Esophagus squamous epithelium (tissue), 5 donors: ENCODE results near the gene KPNA3. TPM values are rescaled to one million over a fixed set of nuclear protein-coding genes. Genes with fewer than 3 reads are reported as not detected.

Experiments
- DNase-seq: peaks from one replicate; lab custom pipeline; 2025; lab: John Stamatoyannopoulos, UW
- H3K27ac ChIP-seq, 4 donors: fragments of 200-600 bp; sonication (generic); one replicate each; pipeline ENCODE4 v1.5.1; 2016 to 2019; ENCODE audit warnings: mild to moderate bottlenecking in 1 of 4
- H3K27me3 ChIP-seq, 4 donors: fragments of 200-600 bp; sonication (generic); 1 replicate in 3 of 4; 2 replicates in 1 of 4; pipeline versions ENCODE4 v1.5.1 to v1.6.0; 2017 to 2021; ENCODE audit warnings: antibody characterized with exemption in 1 of 4
- H3K36me3 ChIP-seq, 3 donors: fragments of 200-600 bp; sonication (generic); one replicate each; pipeline ENCODE4 v1.5.1; 2016 to 2019
- H3K4me1 ChIP-seq, 3 donors: fragments of 200-600 bp; sonication (generic); one replicate each; pipeline ENCODE4 v1.5.1; 2017 to 2019
- H3K4me3 ChIP-seq, 4 donors: fragments of 200-600 bp; sonication (generic); 1 replicate in 3 of 4; 2 replicates in 1 of 4; pipeline ENCODE4 v1.5.1; 2016 to 2019; ENCODE audit warnings: mild to moderate bottlenecking in 2 of 4, moderate library complexity in 1 of 4
- H3K9me3 ChIP-seq, 3 donors: fragments of 200-600 bp; sonication (generic); one replicate each; pipeline ENCODE4 v1.5.1; 2016 to 2019
- POLR2A ChIP-seq, 4 donors: fragments of 450-650 bp; IDR thresholded peaks; one replicate each; pipeline ENCODE4 v1.6.1; 2017; ENCODE audit warnings: antibody characterized with exemption in 4 of 4, mild to moderate bottlenecking in 4 of 4, moderate library complexity in 3 of 4
- WGBS, 2 donors: methylation state at CpG; one replicate each; pipeline ENCODE4 v1.1.5; 2018; 5-methylcytosine and 5-hydroxymethylcytosine counted together
- intact Hi-C: fragments of 100-400 bp; cut with DNase I; formaldehyde crosslinking; loops from one replicate; pipeline ENCODE4 v1.15.0; 2022
- total RNA-seq, 4 donors: library from RNA; depleted of rRNA; stranded (reverse); fragments of >200 nt; gene quantifications; one replicate each; pipeline ENCODE4 v1.1.0, GENCODE V29; 2016
- TF ChIP-seq, protein P1 (sequence below), 6 experiments: fragments of 450-650 bp in 4 of 6; fragments of 200-600 bp in 2 of 6; sonication (generic) in 2 of 6; IDR thresholded peaks; one replicate each; pipeline ENCODE4 v1.5.1; 2016 to 2019; ENCODE audit warnings: antibody characterized with exemption in 6 of 6, mild to moderate bottlenecking in 4 of 6, moderate library complexity in 4 of 6
- donor health status: DM: yes; HTN: yes; CAD: no.

KPNA3 gene
- total RNA-seq, 4 donors from 2014 or later = 19.7 to 35.0 (median 25.4) TPM

DNA sequence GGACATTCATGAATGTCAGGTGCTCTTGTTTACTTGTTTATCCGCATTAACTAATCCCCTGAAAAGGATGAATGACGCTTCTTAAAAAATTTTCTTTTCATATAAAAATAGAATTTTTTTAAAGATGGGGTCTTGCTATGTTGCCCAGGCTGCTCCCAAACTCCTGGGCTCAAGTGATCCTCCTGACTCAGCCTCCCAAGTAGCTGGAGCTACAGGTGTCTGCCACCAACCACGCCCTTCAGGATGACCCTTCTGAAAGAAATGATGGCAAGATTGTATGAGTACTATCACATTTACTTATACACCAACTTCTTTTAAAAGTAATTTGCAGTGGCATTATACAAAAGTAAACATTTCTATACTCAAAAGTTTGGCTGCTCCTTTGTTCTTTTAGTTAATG lies 95.0 kb downstream of the KPNA3 start:
- DNase-seq = no peak
- WGBS, 2 donors = 95 to 100% methylated on average over 3 of the region's 3 CpGs
- H3K4me1 ChIP-seq = peaks cover 0 to 3% (median 0%) of the 10 kb centered on the region in 3 donors
- H3K27ac ChIP-seq = no peak overlapping the region
- H3K4me3 ChIP-seq = no peak overlapping the region
- H3K36me3 ChIP-seq = peaks cover 0 to 40% (median 10%) of the 10 kb centered on the region in 3 donors
- intact Hi-C loops = no loop called here
- no peak for TF ChIP-seq POLR2A (IDR thresholded peaks at IDR 0.05)
- no peaks in the 10 kb centered on the region for H3K27me3 ChIP-seq
- no peaks in the 10 kb centered on the region for H3K9me3 ChIP-seq

DNA sequence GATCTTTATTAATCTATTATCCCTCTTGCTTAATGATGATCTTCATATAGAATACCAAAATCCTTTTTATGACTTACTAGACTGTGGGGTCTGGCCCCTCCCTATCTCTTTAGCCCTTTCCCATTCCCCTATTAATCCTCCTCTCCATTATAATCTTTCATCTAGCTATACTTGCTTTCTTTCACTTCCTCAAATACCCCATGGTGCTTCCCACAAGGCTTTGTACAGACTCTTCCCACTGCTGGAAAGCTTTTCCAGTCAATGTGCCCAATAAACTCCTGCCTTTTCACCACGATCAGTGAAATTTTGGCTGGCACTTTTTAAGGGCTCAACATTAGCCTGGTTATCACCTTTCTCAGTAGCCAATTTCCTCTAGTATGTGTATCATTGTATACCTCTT lies 98.0 kb downstream of the KPNA3 start:
- DNase-seq = no peak
- Histone ChIP-seq H3K9me3 (no peaks in the 10 kb centered on the region), H3K4me1 (peaks cover 0 to 27% (median 7%) of the 10 kb centered on the region in 3 donors), H3K4me3 (no peak overlapping the region), H3K36me3 (peaks cover 0 to 13% (median 0%) of the 10 kb centered on the region in 3 donors), H3K27me3 (no peaks in the 10 kb centered on the region), H3K27ac (no peak overlapping the region)
- TF ChIP-seq POLR2A (IDR thresholded peaks at IDR 0.05) = no peak
- TF ChIP-seq, protein P1, sequence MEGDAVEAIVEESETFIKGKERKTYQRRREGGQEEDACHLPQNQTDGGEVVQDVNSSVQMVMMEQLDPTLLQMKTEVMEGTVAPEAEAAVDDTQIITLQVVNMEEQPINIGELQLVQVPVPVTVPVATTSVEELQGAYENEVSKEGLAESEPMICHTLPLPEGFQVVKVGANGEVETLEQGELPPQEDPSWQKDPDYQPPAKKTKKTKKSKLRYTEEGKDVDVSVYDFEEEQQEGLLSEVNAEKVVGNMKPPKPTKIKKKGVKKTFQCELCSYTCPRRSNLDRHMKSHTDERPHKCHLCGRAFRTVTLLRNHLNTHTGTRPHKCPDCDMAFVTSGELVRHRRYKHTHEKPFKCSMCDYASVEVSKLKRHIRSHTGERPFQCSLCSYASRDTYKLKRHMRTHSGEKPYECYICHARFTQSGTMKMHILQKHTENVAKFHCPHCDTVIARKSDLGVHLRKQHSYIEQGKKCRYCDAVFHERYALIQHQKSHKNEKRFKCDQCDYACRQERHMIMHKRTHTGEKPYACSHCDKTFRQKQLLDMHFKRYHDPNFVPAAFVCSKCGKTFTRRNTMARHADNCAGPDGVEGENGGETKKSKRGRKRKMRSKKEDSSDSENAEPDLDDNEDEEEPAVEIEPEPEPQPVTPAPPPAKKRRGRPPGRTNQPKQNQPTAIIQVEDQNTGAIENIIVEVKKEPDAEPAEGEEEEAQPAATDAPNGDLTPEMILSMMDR (IDR thresholded peaks at IDR 0.05) = no peak
- intact Hi-C loops = no loop called here
- WGBS, 2 donors = 64 to 79% methylated on average over 1 of the region's 1 CpG

DNA sequence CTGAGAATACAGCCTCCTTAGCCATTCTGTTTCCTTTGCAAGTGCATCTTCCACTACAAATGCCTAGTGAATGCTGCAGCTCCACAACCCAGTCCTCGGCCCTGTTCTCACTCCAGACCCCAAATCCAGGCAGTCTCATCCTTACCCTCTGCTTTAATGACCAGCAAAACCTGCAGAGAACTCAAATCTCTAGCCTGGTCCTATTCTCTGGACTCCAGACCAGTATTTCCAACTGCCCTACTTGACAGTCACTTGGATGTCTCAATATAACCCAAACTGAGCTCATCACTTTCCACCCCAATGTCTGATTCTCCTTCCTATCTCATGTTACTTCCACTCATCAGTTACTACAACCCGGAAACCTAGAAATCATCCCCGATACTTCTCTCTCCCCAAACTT lies 98.6 kb downstream of the KPNA3 start:
- TF ChIP-seq, protein P1 (IDR thresholded peaks at IDR 0.05) = no peak
- no peak for TF ChIP-seq POLR2A (IDR thresholded peaks at IDR 0.05)
- WGBS, 2 donors = 83 to 86% methylated on average over 3 of the region's 3 CpGs
- H3K36me3 ChIP-seq = peaks cover 0 to 12% (median 0%) of the 10 kb centered on the region in 3 donors
- no peak overlapping the region for H3K27ac ChIP-seq
- no peaks in the 10 kb centered on the region for H3K27me3 ChIP-seq
- DNase-seq = no peak
- intact Hi-C loops = no loop called here
- no peaks in the 10 kb centered on the region for H3K9me3 ChIP-seq
- peaks cover 3 to 32% (median 7%) of the 10 kb centered on the region in 3 donors for H3K4me1 ChIP-seq
- H3K4me3 ChIP-seq = no peak overlapping the region

DNA sequence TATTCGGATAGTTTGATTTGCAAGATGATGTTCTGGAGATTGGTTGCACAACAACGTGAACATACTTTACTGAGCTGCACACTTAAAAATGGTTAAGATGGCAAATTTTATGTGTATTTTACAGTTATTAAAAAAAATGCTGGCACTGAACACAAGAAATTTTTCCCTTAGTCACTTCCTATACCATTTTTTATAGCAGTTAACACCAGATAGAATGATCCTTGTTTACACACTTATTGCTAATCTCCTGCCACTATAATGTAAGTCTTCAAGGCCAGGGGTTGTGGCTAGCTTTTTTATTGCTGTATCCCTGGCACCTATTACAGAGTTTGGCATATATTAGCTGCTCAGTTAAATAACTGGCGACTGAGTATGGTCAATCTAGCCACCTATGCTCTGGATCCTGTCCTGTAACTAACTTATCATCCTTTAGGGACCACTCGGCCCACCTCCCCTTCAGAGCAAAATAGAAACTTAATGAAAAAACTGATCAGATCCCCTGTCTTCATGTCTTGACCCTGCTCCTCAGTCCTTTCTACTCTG lies 99.2 kb downstream of the KPNA3 start:
- Histone ChIP-seq H3K4me3 (no peak overlapping the region), H3K36me3 (peaks cover 0 to 7% (median 0%) of the 10 kb centered on the region in 3 donors), H3K4me1 (peaks cover 3 to 39% (median 7%) of the 10 kb centered on the region in 3 donors), H3K27ac (no peak overlapping the region), H3K27me3 (no peaks in the 10 kb centered on the region), H3K9me3 (no peaks in the 10 kb centered on the region)
- no peak for DNase-seq
- 76 to 81% methylated on average over 4 of the region's 4 CpGs for WGBS, 2 donors
- TF ChIP-seq POLR2A (IDR thresholded peaks at IDR 0.05) = no peak
- TF ChIP-seq, protein P1 (IDR thresholded peaks at IDR 0.05) = no peak
- intact Hi-C loops = no loop called here

DNA sequence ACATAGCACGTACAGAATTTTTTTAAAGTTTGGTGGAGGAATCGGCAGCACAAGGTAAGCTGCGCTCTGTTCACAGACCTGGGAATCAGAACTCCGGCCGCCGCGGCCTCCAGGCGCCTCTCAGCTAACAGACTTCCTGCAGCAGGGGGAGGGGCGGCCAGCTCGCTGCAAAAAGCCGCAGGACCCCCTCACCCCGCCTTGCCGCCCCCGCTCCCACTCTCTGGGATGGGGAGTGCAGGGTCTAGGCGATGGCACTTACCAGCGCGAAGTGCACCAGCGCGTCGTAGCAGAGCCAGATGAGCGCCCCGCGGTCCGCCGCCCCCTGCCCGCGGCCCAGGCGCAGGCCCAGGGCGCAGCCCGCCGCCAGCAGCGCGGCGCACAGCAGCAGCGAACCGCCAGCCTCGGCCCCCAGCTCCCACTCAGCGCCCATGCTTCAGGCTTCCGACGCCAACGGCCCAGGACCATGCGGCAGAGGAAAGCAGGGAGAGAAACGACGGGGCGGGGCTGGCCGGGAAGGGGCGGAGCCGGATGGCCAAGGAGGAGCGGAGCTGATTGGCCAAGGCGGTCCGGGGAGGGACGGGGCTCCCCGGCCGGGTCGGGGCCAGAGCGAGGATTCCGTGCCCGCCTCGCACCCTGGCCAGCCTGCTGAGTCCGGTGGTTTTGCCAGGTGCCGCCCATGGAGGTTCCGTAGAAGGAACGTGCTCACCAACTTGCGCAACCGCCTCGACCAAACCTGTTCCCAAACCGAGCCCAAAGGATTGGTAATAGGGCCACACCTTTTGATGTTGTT lies 101.3 kb downstream of the KPNA3 start, which contains the start of gene EBPL:
Gene EBPL, minus strand, starts transcription at position 492 of the 790 bp plus-strand sequence. Its CDS starts 62 bp downstream, at position 430.
- Histone ChIP-seq H3K4me3 (peak within 1 kb of the TSS; percentile 75 to 89 (median 78)), H3K9me3 (no peaks in the 10 kb centered on the region), H3K36me3 (peaks cover 0 to 20% (median 0%) of the 10 kb centered on the region in 3 donors), H3K4me1 (peaks cover 3 to 44% (median 7%) of the 10 kb centered on the region in 3 donors), H3K27ac (peak within 1 kb of the TSS; percentile 81 to 92 (median 88)), H3K27me3 (no peaks in the 10 kb centered on the region)
- TF ChIP-seq POLR2A (IDR thresholded peaks at IDR 0.05) = peak in 1 of 4 donors; percentile 53
- TF ChIP-seq, protein P1 (IDR thresholded peaks at IDR 0.05) = no peak
- peak; percentile 46 for DNase-seq
- WGBS, 2 donors = 1 to 13% methylated on average over 5 to 11 of the region's 67 CpGs
- intact Hi-C loops = no loop called here
